CD4-positive, alpha-beta T cell treated with Interleukin-17A for 1 hour (primary cell): ENCODE measurements around the gene AKAP17A.
A peak's percentile ranks its signal among the peaks of the same experiment; 100 is the strongest.

ENCODE experiments used
- DNase-seq: peaks from one replicate; pipeline ENCODE4 v3.0.0-alpha.2; 2020

The AKAP17A gene

GRCh38 chrX:1584237-1585011 is 7.0 kb upstream of the AKAP17A start:
- no peak for DNase-seq

GRCh38 chrX:1587161-1587560 is 4.2 kb upstream of the AKAP17A start:
- no peak for DNase-seq

GRCh38 chrX:1589356-1590130 is 1.9 kb upstream of the AKAP17A start:
- DNase-seq, result no peak

GRCh38 chrX:1591863-1592469 is 562 bp downstream of the AKAP17A start:
- no peak for DNase-seq

- DNase-seq, result peak; percentile 26
These were observed 1.2 kb downstream of the AKAP17A start for GRCh38 chrX:1592470-1593142.

- no peak for DNase-seq
These were observed 2.2 kb downstream of the AKAP17A start for GRCh38 chrX:1593286-1594271.

- DNase-seq, result no peak
These were observed 4.3 kb downstream of the AKAP17A start for GRCh38 chrX:1595711-1596060.

GRCh38 chrX:1596676-1597344 is 5.4 kb downstream of the AKAP17A start:
- no peak for DNase-seq

GRCh38 chrX:1597345-1598020 is 6.1 kb downstream of the AKAP17A start:
- DNase-seq, result no peak

GRCh38 chrX:1598021-1598875 is 6.8 kb downstream of the AKAP17A start:
- DNase-seq, result no peak

GRCh38 chrX:1598876-1599790 is 7.7 kb downstream of the AKAP17A start:
- DNase-seq, result no peak

- no peak for DNase-seq
These were observed 8.5 kb downstream of the AKAP17A start for GRCh38 chrX:1599791-1600405.

- no peak for DNase-seq
These were observed 9.1 kb downstream of the AKAP17A start for GRCh38 chrX:1600406-1601050.

GRCh38 chrX:1601051-1601767 is 9.8 kb downstream of the AKAP17A start:
- no peak for DNase-seq

- DNase-seq, result no peak
These were observed 10.3 kb downstream of the AKAP17A start for GRCh38 chrX:1601768-1602085.

GRCh38 chrX:1602299-1602698 is 10.9 kb downstream of the AKAP17A start:
- no peak for DNase-seq

- no peak for DNase-seq
These were observed 15.1 kb downstream of the AKAP17A start for GRCh38 chrX:1606496-1606895.
